ENCODE measurements around the gene AUTS2.

DNA sequence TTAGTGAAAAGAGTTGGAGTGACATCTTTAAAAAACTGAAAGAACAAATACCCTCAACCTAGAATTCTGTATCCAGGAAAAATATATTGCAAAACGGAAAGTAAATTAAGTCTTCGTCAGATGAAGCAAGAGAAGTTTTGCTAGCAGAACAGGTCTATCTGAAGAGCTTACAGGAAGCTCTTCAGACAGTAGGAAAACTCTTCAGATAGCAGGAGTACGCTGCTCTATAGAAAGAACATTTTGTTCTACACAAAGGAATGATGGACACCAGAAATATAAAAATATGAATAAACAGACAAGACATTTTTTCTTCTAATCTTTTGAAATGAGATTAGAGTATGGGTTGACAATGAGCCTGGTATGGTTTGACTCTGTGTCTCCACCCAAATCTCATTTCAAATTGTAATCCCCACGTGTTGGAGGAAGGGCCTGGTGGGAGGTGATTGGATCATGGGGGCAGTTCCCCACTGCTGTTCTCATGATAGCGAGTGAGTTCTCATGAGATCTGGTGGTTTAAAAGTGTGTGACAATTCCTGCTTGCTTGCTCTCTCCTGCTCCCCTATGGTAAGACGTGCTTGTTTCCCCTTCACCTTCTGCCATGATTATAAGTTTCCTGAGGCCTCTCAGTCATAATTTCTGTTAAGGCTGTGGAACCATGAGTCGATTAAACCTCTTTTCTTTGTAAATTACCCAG, 567.3 kb downstream of the AUTS2 start:
- TF ChIP-seq, protein P1, sequence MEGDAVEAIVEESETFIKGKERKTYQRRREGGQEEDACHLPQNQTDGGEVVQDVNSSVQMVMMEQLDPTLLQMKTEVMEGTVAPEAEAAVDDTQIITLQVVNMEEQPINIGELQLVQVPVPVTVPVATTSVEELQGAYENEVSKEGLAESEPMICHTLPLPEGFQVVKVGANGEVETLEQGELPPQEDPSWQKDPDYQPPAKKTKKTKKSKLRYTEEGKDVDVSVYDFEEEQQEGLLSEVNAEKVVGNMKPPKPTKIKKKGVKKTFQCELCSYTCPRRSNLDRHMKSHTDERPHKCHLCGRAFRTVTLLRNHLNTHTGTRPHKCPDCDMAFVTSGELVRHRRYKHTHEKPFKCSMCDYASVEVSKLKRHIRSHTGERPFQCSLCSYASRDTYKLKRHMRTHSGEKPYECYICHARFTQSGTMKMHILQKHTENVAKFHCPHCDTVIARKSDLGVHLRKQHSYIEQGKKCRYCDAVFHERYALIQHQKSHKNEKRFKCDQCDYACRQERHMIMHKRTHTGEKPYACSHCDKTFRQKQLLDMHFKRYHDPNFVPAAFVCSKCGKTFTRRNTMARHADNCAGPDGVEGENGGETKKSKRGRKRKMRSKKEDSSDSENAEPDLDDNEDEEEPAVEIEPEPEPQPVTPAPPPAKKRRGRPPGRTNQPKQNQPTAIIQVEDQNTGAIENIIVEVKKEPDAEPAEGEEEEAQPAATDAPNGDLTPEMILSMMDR (IDR thresholded peaks at IDR 0.05) = no peak
- TF ChIP-seq POLR2A (IDR thresholded peaks at IDR 0.05) = no peak
- no peak for TF ChIP-seq POLR2AphosphoS5 (IDR thresholded peaks at IDR 0.05; ENCODE audit: insufficient read depth in 1 of 2, low read depth in 1 of 2)

All from vagina (tissue), 2 donors.